ENCODE results near the gene DAB2IP. TPM values are rescaled to one million over a fixed set of nuclear protein-coding genes. Genes with fewer than 3 reads are reported as not detected.

DAB2IP gene
- total and polyA plus RNA-seq, 8 donors, result 17.5 to 303 (median 45.6) TPM

- Histone ChIP-seq H3K9me3 (no peaks in the 10 kb centered on the region), H3K27me3 (no peaks in the 10 kb centered on the region), H3K27ac (no peak overlapping the region), H3K4me3 (no peak overlapping the region), H3K36me3 (peaks cover 0 to 46% (median 37%) of the 10 kb centered on the region in 4 donors), H3K4me1 (peaks cover 0 to 19% (median 8%) of the 10 kb centered on the region in 4 donors)
- intact Hi-C loops (cut with DNase I; ENCODE audit: low total_unique reads), result loop anchor here (10.0 kb wide), 2 partner anchors 49 to 311 kb away; no protein-coding TSS in a partner anchor
- 79 to 95% (median 90%) methylated on average over 1 of the region's 1 CpG for WGBS, 5 donors
- DNase-seq, result no peak
- no peak for TF ChIP-seq EP300 (IDR thresholded peaks at IDR 0.05)
- no peak for TF ChIP-seq POLR2A (IDR thresholded peaks at IDR 0.05)
- TF ChIP-seq CTCF (IDR thresholded peaks at IDR 0.05), result no peak
- no peak for TF ChIP-seq POLR2AphosphoS5 (IDR thresholded peaks at IDR 0.05)
Measured at GRCh38 chr9:121683652-121684051, 32.2 kb downstream of the DAB2IP start.

DNA sequence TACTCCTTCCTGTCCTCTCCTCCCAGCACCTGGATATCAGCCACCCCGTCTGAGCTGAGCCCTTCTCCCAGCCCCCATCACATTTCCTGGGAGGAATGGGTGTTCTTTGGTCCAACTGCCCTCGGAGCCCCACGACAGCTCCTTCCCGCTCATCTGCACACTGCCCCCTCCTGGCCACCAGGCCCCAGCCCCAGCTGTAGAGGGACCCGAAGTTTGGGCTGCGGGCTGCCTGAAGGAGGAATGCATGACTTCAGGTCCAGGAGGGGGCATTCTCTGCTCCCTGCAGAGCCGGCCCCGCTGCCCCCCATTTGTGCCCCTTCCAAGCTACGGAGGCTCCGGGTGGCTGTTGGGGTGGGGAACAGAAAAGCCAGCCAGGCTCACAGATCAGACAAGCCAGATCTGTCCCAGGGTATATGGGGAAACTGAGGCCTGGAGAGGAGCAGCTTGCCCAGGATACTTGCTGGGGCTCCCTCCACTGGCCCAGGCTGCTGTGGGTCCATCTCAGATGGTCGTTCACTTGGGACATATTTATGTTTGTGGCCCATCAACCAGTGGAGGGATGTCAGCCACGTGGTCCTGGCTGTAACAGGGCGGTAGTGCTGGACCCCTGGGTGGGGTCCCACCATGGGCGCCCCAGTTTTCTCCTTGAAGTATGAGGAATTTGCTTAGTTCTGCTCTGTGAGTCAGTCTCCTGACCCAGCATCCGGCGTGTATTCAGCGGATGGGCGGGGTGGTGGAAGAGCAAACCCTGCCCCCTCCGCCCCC lies 33.1 kb downstream of the DAB2IP start:
- WGBS, 5 donors, result 53 to 68% (median 65%) methylated on average over 13 to 19 of the region's 19 CpGs
- H3K9me3 ChIP-seq, result no peaks in the 10 kb centered on the region
- no peak for TF ChIP-seq POLR2A (IDR thresholded peaks at IDR 0.05)
- TF ChIP-seq CTCF (IDR thresholded peaks at IDR 0.05), result peak in 5 of 7 experiments; percentile 51 to 74 (median 69)
- peaks cover 0 to 40% (median 28%) of the 10 kb centered on the region in 4 donors for H3K36me3 ChIP-seq
- peak; percentile 64 to 66 for DNase-seq
- intact Hi-C loops (cut with DNase I; ENCODE audit: low total_unique reads), result loop anchor here (10.0 kb wide), 2 partner anchors 50 to 310 kb away; no protein-coding TSS in a partner anchor
- H3K4me1 ChIP-seq, result peaks cover 0 to 20% (median 10%) of the 10 kb centered on the region in 4 donors
- no peaks in the 10 kb centered on the region for H3K27me3 ChIP-seq
- H3K27ac ChIP-seq, result no peak overlapping the region
- H3K4me3 ChIP-seq, result no peak overlapping the region

- TF ChIP-seq CTCF (IDR thresholded peaks at IDR 0.05), result no peak
- no peak for TF ChIP-seq EP300 (IDR thresholded peaks at IDR 0.05)
- no peak for TF ChIP-seq POLR2A (IDR thresholded peaks at IDR 0.05)
- no peak for TF ChIP-seq POLR2AphosphoS5 (IDR thresholded peaks at IDR 0.05)
- Histone ChIP-seq H3K4me3 (no peak overlapping the region), H3K4me1 (peaks cover 4 to 28% (median 12%) of the 10 kb centered on the region in 4 donors), H3K27ac (no peak overlapping the region), H3K27me3 (no peaks in the 10 kb centered on the region), H3K9me3 (no peaks in the 10 kb centered on the region), H3K36me3 (peaks cover 0 to 33% (median 22%) of the 10 kb centered on the region in 4 donors)
- DNase-seq, result no peak
- intact Hi-C loops (cut with DNase I; ENCODE audit: low total_unique reads), result loop anchor here (10.0 kb wide), 2 partner anchors 50 to 310 kb away; no protein-coding TSS in a partner anchor
- 85 to 90% (median 88%) methylated on average over 14 of the region's 14 CpGs for WGBS, 5 donors
Measured at GRCh38 chr9:121685146-121685794, 33.8 kb downstream of the DAB2IP start.

- TF ChIP-seq EP300 (IDR thresholded peaks at IDR 0.05) (no peak), POLR2A (IDR thresholded peaks at IDR 0.05) (no peak), CTCF (IDR thresholded peaks at IDR 0.05) (no peak), POLR2AphosphoS5 (IDR thresholded peaks at IDR 0.05) (no peak)
- WGBS, 5 donors, result 93 to 100% (median 94%) methylated on average over 3 of the region's 3 CpGs
- Histone ChIP-seq H3K27me3 (no peaks in the 10 kb centered on the region), H3K36me3 (peaks cover 0 to 29% (median 17%) of the 10 kb centered on the region in 4 donors), H3K27ac (peak overlapping the region in 1 of 5 donors; percentile 71), H3K4me1 (peaks cover 4 to 34% (median 15%) of the 10 kb centered on the region in 4 donors), H3K9me3 (no peaks in the 10 kb centered on the region), H3K4me3 (no peak overlapping the region)
- no peak for DNase-seq
- intact Hi-C loops (cut with DNase I; ENCODE audit: low total_unique reads), result loop anchor here (10.0 kb wide), 2 partner anchors 51 to 309 kb away; no protein-coding TSS in a partner anchor
Measured at GRCh38 chr9:121685795-121686377, 34.5 kb downstream of the DAB2IP start.

Data from stomach (tissue), 9 donors.